HG03060 (cell line): ENCODE measurements around the gene CSF1.
"Not testable (repeated sequence)": the region's sequence is repeated elsewhere in the genome, so short reads cannot be mapped to it uniquely, and the experiment has no call there.

Experiments used
- ATAC-seq: cut with Tn5 transposase; IDR thresholded peaks from one replicate; pipeline ENCODE4 v1.9.1; 2021; ENCODE audit warnings: low read depth, moderate number of reproducible peaks; ENCODE audit not compliant: unreplicated experiment

Gene CSF1

GRCh38 chr1:109932679-109933078, 22.0 kb downstream of the CSF1 start:
- no peak for ATAC-seq

GRCh38 chr1:109933856-109934711, 23.4 kb downstream of the CSF1 start:
- ATAC-seq: no peak

GRCh38 chr1:109935451-109935900, 24.8 kb downstream of the CSF1 start:
- ATAC-seq: no peak

- ATAC-seq: no peak
Observed at GRCh38 chr1:109937738-109938137, 27.1 kb downstream of the CSF1 start.

GRCh38 chr1:109938556-109938955, 27.9 kb downstream of the CSF1 start:
- ATAC-seq: no peak

GRCh38 chr1:109942434-109942833, 31.8 kb downstream of the CSF1 start:
- ATAC-seq: no peak

- no peak for ATAC-seq
Observed at GRCh38 chr1:109944541-109944940, 33.9 kb downstream of the CSF1 start.

GRCh38 chr1:109946511-109946910, 35.9 kb downstream of the CSF1 start:
- no peak for ATAC-seq

GRCh38 chr1:109947582-109948284, 37.1 kb downstream of the CSF1 start:
- ATAC-seq: no peak

- no peak for ATAC-seq
Observed at GRCh38 chr1:109948285-109948630, 37.6 kb downstream of the CSF1 start.

- no peak for ATAC-seq
Observed at GRCh38 chr1:109950038-109950437, 39.4 kb downstream of the CSF1 start.

- no peak for ATAC-seq
Observed at GRCh38 chr1:109950509-109950908, 39.9 kb downstream of the CSF1 start.

GRCh38 chr1:109951501-109951900, 40.9 kb downstream of the CSF1 start:
- ATAC-seq: not testable (repeated sequence)

- ATAC-seq: no peak
Observed at GRCh38 chr1:109954041-109954512, 43.4 kb downstream of the CSF1 start.

GRCh38 chr1:109959632-109959973, 49.0 kb downstream of the CSF1 start:
- ATAC-seq: no peak

- ATAC-seq: no peak
Observed at GRCh38 chr1:109959974-109960744, 49.5 kb downstream of the CSF1 start.

- ATAC-seq: no peak
Observed at GRCh38 chr1:109960745-109961094, 50.1 kb downstream of the CSF1 start.

GRCh38 chr1:109963864-109964263, 53.2 kb downstream of the CSF1 start:
- no peak for ATAC-seq

- no peak for ATAC-seq
Observed at GRCh38 chr1:109969146-109969829, 58.6 kb downstream of the CSF1 start.

GRCh38 chr1:109969907-109970306, 59.3 kb downstream of the CSF1 start:
- ATAC-seq: no peak

GRCh38 chr1:109971559-109971958, 60.9 kb downstream of the CSF1 start:
- no peak for ATAC-seq
